Type B pancreatic cell (in vitro differentiated cells): ENCODE data around the gene IL13. TPM values are rescaled to one million over a fixed set of nuclear protein-coding genes. Genes with fewer than 3 reads are reported as not detected.

Experiments
- DNase-seq: peaks from one replicate; pipeline ENCODE4 v3.0.0; 2021; ENCODE audit warnings: mixed read lengths; ENCODE audit not compliant: unreplicated experiment; ENCODE audit errors: extremely low spot score
- H3K27ac Mint-ChIP-seq: 2 replicates; pipeline ENCODE4 v1.8.0; 2021; ENCODE audit warnings: mild to moderate bottlenecking, mixed read lengths
- H3K27me3 Mint-ChIP-seq: 2 replicates; pipeline ENCODE4 v1.8.0; 2021; ENCODE audit warnings: mixed read lengths
- H3K36me3 Mint-ChIP-seq: 2 replicates; pipeline ENCODE4 v1.8.0; 2021; ENCODE audit warnings: mixed read lengths
- H3K4me1 Mint-ChIP-seq: one replicate; pipeline ENCODE4 v1.8.0; 2021; ENCODE audit warnings: mixed read lengths; ENCODE audit not compliant: unreplicated experiment
- H3K4me3 Mint-ChIP-seq: 2 replicates; pipeline ENCODE4 v1.8.0; 2021; ENCODE audit warnings: mild to moderate bottlenecking, mixed read lengths
- H3K9me3 Mint-ChIP-seq: 2 replicates; pipeline ENCODE4 v1.8.0; 2021; ENCODE audit warnings: mixed read lengths
- CTCF ChIP-seq: fragments of 200-600 bp; sonication (generic); conservative IDR thresholded peaks from 2 replicates; pipeline ENCODE4 v1.5.0; 2021; ENCODE audit warnings: antibody characterized with exemption, mild to moderate bottlenecking
- total RNA-seq: library from RNA; stranded (reverse); gene quantifications from 2 replicates; pipeline ENCODE4 v1.2.1, GENCODE V29; 2021; ENCODE audit warnings: low replicate concordance

The IL13 gene
- total RNA-seq, 1 donor from 2014 or later: not detected

DNA sequence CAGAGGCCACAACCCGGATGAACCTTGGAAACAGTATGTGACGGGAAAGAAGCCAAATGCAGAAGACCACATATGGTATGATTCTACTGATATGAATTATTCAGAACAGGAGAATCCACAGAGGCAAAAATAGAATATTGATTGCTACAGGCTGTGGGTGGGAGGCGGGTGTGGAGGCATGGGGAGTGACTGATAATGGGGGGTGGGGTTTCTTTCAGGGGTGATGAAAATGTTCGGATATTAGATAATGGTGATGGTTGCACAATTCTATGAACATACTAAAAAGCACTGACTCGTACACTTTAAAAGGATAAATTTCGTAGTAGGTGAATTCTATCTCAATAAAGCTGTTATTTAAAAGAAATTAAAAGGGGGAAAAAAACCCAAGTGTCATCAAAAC, 26.5 kb downstream of the IL13 start:
- no peaks in the 10 kb centered on the region for H3K36me3 Mint-ChIP-seq
- no peak for TF ChIP-seq CTCF
- H3K27me3 Mint-ChIP-seq: no peaks in the 10 kb centered on the region
- DNase-seq: no peak
- no peaks in the 10 kb centered on the region for H3K9me3 Mint-ChIP-seq
- H3K4me3 Mint-ChIP-seq: no peak overlapping the region
- H3K4me1 Mint-ChIP-seq: no peaks in the 10 kb centered on the region
- H3K27ac Mint-ChIP-seq: no peak overlapping the region

DNA sequence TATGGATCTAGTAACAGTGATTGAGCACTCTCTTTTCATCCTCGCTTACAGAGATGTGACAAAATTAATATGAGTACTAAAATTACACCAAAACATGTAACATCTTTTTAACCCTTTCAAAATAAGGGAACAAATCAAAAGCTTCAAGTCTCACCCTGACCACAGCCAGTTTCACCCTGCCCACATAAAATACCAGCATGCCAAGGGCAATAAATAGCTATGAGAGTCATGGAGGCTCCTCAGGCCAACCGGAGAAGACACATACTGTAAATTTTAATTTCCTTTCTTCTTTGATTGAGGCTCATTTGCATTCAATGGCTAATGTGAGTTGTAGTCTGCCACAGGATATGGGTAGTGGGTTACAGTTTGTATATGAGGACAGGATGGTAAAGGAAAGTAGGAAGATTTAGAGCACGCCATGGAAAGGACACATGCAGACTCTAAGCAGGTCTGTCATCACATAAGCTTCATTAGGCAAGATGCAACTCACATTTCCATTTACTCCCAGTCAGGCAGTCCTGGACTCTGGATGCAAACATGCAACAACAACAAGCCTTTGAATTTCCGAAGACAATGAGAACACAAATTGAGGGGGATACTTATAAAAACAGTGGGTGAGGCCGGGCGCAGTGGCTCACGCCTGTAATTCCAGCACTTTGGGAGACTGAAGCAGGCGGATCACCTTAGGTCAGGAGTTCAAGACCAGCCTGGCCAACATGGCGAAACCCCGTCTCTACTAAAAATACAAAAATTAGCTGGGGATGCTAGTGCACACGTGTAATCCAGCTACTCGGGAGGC, 27.1 kb downstream of the IL13 start:
- H3K4me3 Mint-ChIP-seq: no peak overlapping the region

DNA sequence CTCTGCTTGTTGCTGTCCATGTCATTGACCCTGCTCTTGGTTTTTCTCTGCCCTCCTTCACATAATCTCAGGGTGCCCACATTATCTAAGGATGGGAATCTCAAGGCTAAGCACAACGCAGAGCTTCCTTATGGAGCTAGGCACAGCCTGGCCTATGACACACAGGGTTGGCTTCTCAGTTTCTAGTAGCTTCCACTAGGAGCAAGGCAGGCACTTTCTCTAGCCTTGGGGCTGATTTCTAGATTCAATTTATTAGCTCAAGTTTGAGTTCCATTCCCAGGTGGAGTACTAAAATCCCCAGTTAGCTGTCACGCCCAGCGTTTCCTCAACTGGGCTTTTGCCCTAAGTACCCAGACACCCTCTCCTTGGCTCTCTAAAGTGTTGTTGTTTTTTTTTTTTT, 28.2 kb downstream of the IL13 start:
- Mint-ChIP-seq H3K36me3 (no peaks in the 10 kb centered on the region), H3K9me3 (no peaks in the 10 kb centered on the region), H3K4me1 (no peaks in the 10 kb centered on the region), H3K27me3 (no peaks in the 10 kb centered on the region), H3K27ac (no peak overlapping the region), H3K4me3 (no peak overlapping the region)
- DNase-seq: no peak
- no peak for TF ChIP-seq CTCF

More for the DNA sequence above, 27.1 kb downstream of the IL13 start:
- Mint-ChIP-seq H3K9me3 (no peaks in the 10 kb centered on the region), H3K36me3 (no peaks in the 10 kb centered on the region), H3K4me1 (no peaks in the 10 kb centered on the region), H3K27ac (no peak overlapping the region), H3K27me3 (no peaks in the 10 kb centered on the region)
- DNase-seq: no peak
- TF ChIP-seq CTCF: no peak

DNA sequence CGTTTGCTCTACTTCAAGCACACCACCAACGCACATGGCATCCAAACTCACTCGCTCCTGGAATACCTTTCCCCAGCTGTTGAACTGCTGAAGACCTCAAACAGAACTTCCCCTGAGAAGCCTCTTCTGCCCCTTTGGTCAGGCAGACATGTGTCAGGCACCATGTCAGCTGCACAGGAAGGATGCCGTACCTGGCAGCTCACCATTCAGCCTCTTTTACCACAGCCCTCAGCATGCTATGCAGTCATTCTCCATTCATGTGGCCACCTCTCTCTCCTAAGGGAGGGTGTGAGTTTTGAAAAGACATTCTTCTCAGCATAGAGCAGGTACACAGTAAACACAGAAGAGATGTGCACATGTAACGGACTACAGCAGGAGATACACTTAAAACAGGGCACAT, 30.0 kb downstream of the IL13 start:
- Mint-ChIP-seq H3K36me3 (peaks cover 5% of the 10 kb centered on the region), H3K4me3 (no peak overlapping the region), H3K27ac (no peak overlapping the region), H3K9me3 (no peaks in the 10 kb centered on the region), H3K27me3 (no peaks in the 10 kb centered on the region), H3K4me1 (no peaks in the 10 kb centered on the region)
- DNase-seq: no peak
- TF ChIP-seq CTCF: no peak

GRCh38 chr5:132688536-132689339, 30.8 kb downstream of the IL13 start:
- Mint-ChIP-seq H3K27ac (no peak overlapping the region), H3K36me3 (peaks cover 5% of the 10 kb centered on the region), H3K4me3 (no peak overlapping the region), H3K27me3 (no peaks in the 10 kb centered on the region), H3K4me1 (no peaks in the 10 kb centered on the region), H3K9me3 (no peaks in the 10 kb centered on the region)
- DNase-seq: no peak
- no peak for TF ChIP-seq CTCF
